SK-N-SH (cell line): ENCODE measurements around the gene ZSWIM3.

Experiments
- CTCF ChIP-seq: fragments of 200-600 bp; sonication (generic); IDR thresholded peaks from 2 replicates; pipeline ENCODE4 v1.6.1; 2017; ENCODE audit warnings: antibody characterized with exemption, mild to moderate bottlenecking, moderate library complexity
- EP300 ChIP-seq, 2 experiments: IDR thresholded peaks; 2 replicates each; pipeline versions ENCODE4 v1.4.0 to v1.6.1; 2012; ENCODE audit warnings: borderline replicate concordance in 1 of 2, low read depth in 1 of 2, low read length in 1 of 2
- EZH2phosphoT487 ChIP-seq: fragments of 200-600 bp; sonication (generic); IDR thresholded peaks from 2 replicates; pipeline ENCODE4 v1.6.1; 2017; ENCODE audit warnings: low read depth, mixed run types, mild to moderate bottlenecking, antibody characterized with exemption, moderate library complexity, borderline replicate concordance
- JUND ChIP-seq: IDR thresholded peaks from 2 replicates; pipeline ENCODE4 v1.4.0; 2012
- MAX ChIP-seq: IDR thresholded peaks from 2 replicates; pipeline ENCODE4 v1.4.0; 2012; ENCODE audit warnings: low read depth
- POLR2AphosphoS5 ChIP-seq: IDR thresholded peaks from 2 replicates; pipeline ENCODE4 v1.6.1; 2012; ENCODE audit warnings: low read depth, low read length

- TF ChIP-seq MAX (no peak), EZH2phosphoT487 (no peak), JUND (no peak), CTCF (no peak), POLR2AphosphoS5 (no peak), EP300 (IDR thresholded peaks at IDR 0.05; ENCODE audit: borderline replicate concordance in 1 of 2, low read depth in 1 of 2, low read length in 1 of 2) (no peak)
Observed at GRCh38 chr20:45918779-45919537, 61.5 kb downstream of the ZSWIM3 start.
